SK-N-SH (cell line): ENCODE measurements around the gene FBXL7. TPM values are rescaled to one million over a fixed set of nuclear protein-coding genes. Genes with fewer than 3 reads are reported as not detected.
A peak's percentile ranks its signal among the peaks of the same experiment; 100 is the strongest.

Source experiments
- CTCF ChIA-PET: fragments of 300-600, 350-600 bp; formaldehyde crosslinking; extraction: SDS; loops from one replicate; lab custom pipeline; 2021; lab: Yijun Ruan, JAX
- POLR2A ChIA-PET: fragments of 350-600 bp; sonication (Branson Sonifier 250); formaldehyde crosslinking; extraction: SDS; loops from one replicate; lab custom pipeline; 2020; ENCODE audit warnings: antibody characterized with exemption, inconsistent platforms; lab: Yijun Ruan, JAX
- DNase-seq: peaks from one replicate; pipeline ENCODE4 v3.0.0; 2012
- H2AFZ ChIP-seq: fragments of 200-600 bp; sonication (generic); 2 replicates; pipeline ENCODE4 v1.8.1; 2016; ENCODE audit warnings: antibody characterized with exemption, mild to moderate bottlenecking, low read depth
- H3F3A ChIP-seq: fragments of 200-600 bp; sonication (generic); replicated peaks from 2 replicates; pipeline ENCODE3; 2016; ENCODE audit warnings: antibody characterized with exemption, mild to moderate bottlenecking; ENCODE audit not compliant: insufficient read depth
- H3K27ac ChIP-seq, 2 experiments: fragments of 200-500 bp in 1 of 2; fragments of 200-600 bp in 1 of 2; sonication (Bioruptor generic) in 1 of 2; sonication (generic), shearing (Covaris generic) in 1 of 2; 2 replicates each; pipeline versions ENCODE4 v1.5.1 to v1.6.1; 2014 to 2016; ENCODE audit warnings: low read depth in 2 of 2, inconsistent platforms in 1 of 2, low read length in 1 of 2, mild to moderate bottlenecking in 1 of 2, mixed read lengths in 1 of 2
- H3K27me3 ChIP-seq: fragments of 200-600 bp; sonication (generic), shearing (Covaris generic); 2 replicates; pipeline ENCODE4 v1.6.1; 2016; ENCODE audit warnings: mixed run types; ENCODE audit not compliant: insufficient read depth
- H3K36me3 ChIP-seq, 2 experiments: fragments of 200-500 bp in 1 of 2; fragments of 200-600 bp in 1 of 2; sonication (Bioruptor generic) in 1 of 2; sonication (generic) in 1 of 2; replicated peaks in 1 of 2; 2 replicates each; pipeline versions ENCODE3 to v1.5.1; 2014 to 2016; ENCODE audit warnings: low read length in 1 of 2, mild to moderate bottlenecking in 1 of 2; ENCODE audit not compliant: insufficient read depth in 2 of 2, control insufficient read depth in 1 of 2
- H3K4me1 ChIP-seq, 2 experiments: fragments of 200-500 bp in 1 of 2; fragments of 200-600 bp in 1 of 2; sonication (Bioruptor generic) in 1 of 2; sonication (generic), shearing (Covaris generic) in 1 of 2; 2 replicates each; pipeline versions ENCODE4 v1.5.1 to v1.6.1; 2014 to 2016; ENCODE audit warnings: low read depth in 1 of 2, low read length in 1 of 2, mixed run types in 1 of 2; ENCODE audit not compliant: insufficient read depth in 2 of 2, control insufficient read depth in 1 of 2
- H3K4me2 ChIP-seq: fragments of 200-600 bp; sonication (generic), shearing (Covaris generic); 2 replicates; pipeline ENCODE4 v1.6.1; 2017; ENCODE audit warnings: mixed run types
- H3K4me3 ChIP-seq, 2 experiments: fragments of 200-500 bp in 1 of 2; fragments of 200-600 bp in 1 of 2; sonication (Bioruptor generic) in 1 of 2; sonication (generic), shearing (Covaris generic) in 1 of 2; 2 replicates each; pipeline versions ENCODE4 v1.5.1 to v1.8.1; 2014 to 2016; ENCODE audit warnings: low read depth in 2 of 2, inconsistent platforms in 1 of 2, low read length in 1 of 2, mild to moderate bottlenecking in 1 of 2, mixed read lengths in 1 of 2, moderate library complexity in 1 of 2
- H3K79me2 ChIP-seq: fragments of 200-600 bp; sonication (generic); 2 replicates; pipeline ENCODE4 v1.8.1; 2017; ENCODE audit warnings: mild to moderate bottlenecking; ENCODE audit not compliant: insufficient read depth
- H3K9ac ChIP-seq: fragments of 200-600 bp; sonication (generic); 2 replicates; pipeline ENCODE4 v1.6.1; 2017; ENCODE audit warnings: mixed run types
- H3K9me2 ChIP-seq: fragments of 200-600 bp; sonication (generic); 2 replicates; pipeline ENCODE4 v1.6.1; 2017; ENCODE audit warnings: mixed run types
- H3K9me3 ChIP-seq: fragments of 200-600 bp; sonication (generic); 2 replicates; pipeline ENCODE4 v1.6.1; 2017; ENCODE audit warnings: mixed run types, mild to moderate bottlenecking, moderate library complexity
- H4K20me1 ChIP-seq: fragments of 200-600 bp; sonication (generic); 2 replicates; pipeline ENCODE4 v1.6.1; 2017; ENCODE audit warnings: mild to moderate bottlenecking, mixed run types; ENCODE audit not compliant: insufficient read depth
- CTCF ChIP-seq: fragments of 200-600 bp; sonication (generic); IDR thresholded peaks from 2 replicates; pipeline ENCODE4 v1.6.1; 2017; ENCODE audit warnings: antibody characterized with exemption, mild to moderate bottlenecking, moderate library complexity
- ELF1 ChIP-seq: IDR thresholded peaks from 2 replicates; pipeline ENCODE4 v1.4.0; 2012
- EZH2phosphoT487 ChIP-seq: fragments of 200-600 bp; sonication (generic); IDR thresholded peaks from 2 replicates; pipeline ENCODE4 v1.6.1; 2017; ENCODE audit warnings: low read depth, mixed run types, mild to moderate bottlenecking, antibody characterized with exemption, moderate library complexity, borderline replicate concordance
- FOSL2 ChIP-seq: IDR thresholded peaks from 2 replicates; pipeline ENCODE4 v1.4.0; 2012; ENCODE audit warnings: low read depth, mild to moderate bottlenecking, moderate library complexity, borderline replicate concordance
- FOXM1 ChIP-seq: IDR thresholded peaks from 2 replicates; pipeline ENCODE4 v1.4.0; 2012; ENCODE audit warnings: low read depth, mild to moderate bottlenecking
- GATA2 ChIP-seq: sonication (generic); formaldehyde crosslinking; IDR thresholded peaks from 2 replicates; pipeline ENCODE4 v1.5.0; 2020; ENCODE audit warnings: mild to moderate bottlenecking, missing genetic modification reagents
- JUND ChIP-seq: IDR thresholded peaks from 2 replicates; pipeline ENCODE4 v1.4.0; 2012
- MXI1 ChIP-seq: IDR thresholded peaks from 2 replicates; pipeline ENCODE4 v1.6.1; 2012; ENCODE audit warnings: mild to moderate bottlenecking, low read depth, low read length, improper control_type of control experiment
- REST ChIP-seq: IDR thresholded peaks from 2 replicates; pipeline ENCODE4 v1.6.1; 2012; ENCODE audit warnings: mild to moderate bottlenecking, low read depth, low read length, moderate library complexity
- RFX5 ChIP-seq: IDR thresholded peaks from 2 replicates; pipeline ENCODE4 v1.6.1; 2012; ENCODE audit warnings: mild to moderate bottlenecking, improper control_type of control experiment, low read length
- SIN3A ChIP-seq: IDR thresholded peaks from 2 replicates; pipeline ENCODE4 v1.6.1; 2012; ENCODE audit warnings: low read depth, mild to moderate bottlenecking, low read length, moderate library complexity, borderline replicate concordance
- SMC3 ChIP-seq: IDR thresholded peaks from 2 replicates; pipeline ENCODE4 v1.6.1; 2012; ENCODE audit warnings: low read depth, low read length, improper control_type of control experiment
- TAF1 ChIP-seq: IDR thresholded peaks from 2 replicates; pipeline ENCODE4 v1.6.1; 2012; ENCODE audit warnings: low read depth, mild to moderate bottlenecking, low read length, moderate library complexity, borderline replicate concordance
- TCF12 ChIP-seq: IDR thresholded peaks from 2 replicates; pipeline ENCODE4 v1.4.0; 2012
- USF1 ChIP-seq: IDR thresholded peaks from 2 replicates; pipeline ENCODE4 v1.4.0; 2012; ENCODE audit warnings: low read depth, borderline replicate concordance
- USF2 ChIP-seq: fragments of 150-350 bp; IDR thresholded peaks from 2 replicates; pipeline ENCODE4 v1.6.1; 2017; ENCODE audit warnings: antibody characterized with exemption, low read length, low read depth, borderline replicate concordance
- YY1 ChIP-seq: IDR thresholded peaks from 2 replicates; pipeline ENCODE4 v1.4.0; 2012; ENCODE audit warnings: low read depth, mild to moderate bottlenecking
- WGBS: methylation state at CpG from one replicate; pipeline ENCODE4 v1.1.6; 2017; ENCODE audit warnings: low lambda C conversion rate; 5-methylcytosine and 5-hydroxymethylcytosine counted together
- polyA plus RNA-seq, 3 experiments: library from polyadenylated mRNA; depleted of rRNA; stranded (reverse); fragments of >200 nt; gene quantifications; 2 replicates each; pipeline ENCODE4 v1.2.3, GENCODE V29; 2012
- TF ChIP-seq, protein P1 (sequence below): IDR thresholded peaks from 2 replicates; pipeline ENCODE4; 2012

The FBXL7 gene
- polyA plus RNA-seq, 1 of the 3 experiments (the other 2 are of a cell fraction): 7.0 TPM

DNA sequence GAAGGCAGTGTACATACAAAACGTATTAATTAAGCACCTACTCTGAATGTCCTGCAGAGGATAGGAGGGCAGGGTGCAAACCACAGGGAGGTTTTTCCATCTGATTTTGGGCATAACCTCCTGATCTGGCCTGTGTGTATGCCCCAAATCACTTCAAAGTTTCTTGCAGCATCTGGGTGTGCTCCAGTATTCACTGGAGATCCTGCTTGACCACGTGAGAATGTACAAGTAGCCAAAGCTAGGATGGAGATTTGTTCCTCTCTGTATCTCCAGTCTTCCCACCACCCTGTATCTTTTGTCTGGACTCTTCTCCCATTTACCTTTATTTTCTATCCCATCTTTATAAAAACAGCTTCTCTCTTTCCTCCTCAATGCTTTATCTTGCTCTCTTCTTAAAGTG lies 207.7 kb downstream of the FBXL7 start:
- Histone ChIP-seq H3K27me3 (no peaks in the 10 kb centered on the region), H2AFZ (no peak overlapping the region), H4K20me1 (no peaks in the 10 kb centered on the region), H3K9ac (no peak overlapping the region), H3K4me2 (no peak overlapping the region), H3F3A (peaks cover 7% of the 10 kb centered on the region), H3K27ac (no peak overlapping the region), H3K79me2 (0 out of 2 replicates have a peak, but pooled peaks cover 5% of the 10 kb centered on the region), H3K9me2 (no peaks in the 10 kb centered on the region), H3K4me1 (peaks cover 3 to 9% of the 10 kb centered on the region in 2 experiments; a peak in 2 of 4 replicates), H3K9me3 (no peaks in the 10 kb centered on the region), H3K36me3 (no peaks in the 10 kb centered on the region), H3K4me3 (no peak overlapping the region)
- WGBS: 77% methylated on average over 2 of the region's 2 CpGs
- no peak for TF ChIP-seq JUND
- no peak for TF ChIP-seq ELF1
- TF ChIP-seq MXI1: no peak
- TF ChIP-seq, protein P1, sequence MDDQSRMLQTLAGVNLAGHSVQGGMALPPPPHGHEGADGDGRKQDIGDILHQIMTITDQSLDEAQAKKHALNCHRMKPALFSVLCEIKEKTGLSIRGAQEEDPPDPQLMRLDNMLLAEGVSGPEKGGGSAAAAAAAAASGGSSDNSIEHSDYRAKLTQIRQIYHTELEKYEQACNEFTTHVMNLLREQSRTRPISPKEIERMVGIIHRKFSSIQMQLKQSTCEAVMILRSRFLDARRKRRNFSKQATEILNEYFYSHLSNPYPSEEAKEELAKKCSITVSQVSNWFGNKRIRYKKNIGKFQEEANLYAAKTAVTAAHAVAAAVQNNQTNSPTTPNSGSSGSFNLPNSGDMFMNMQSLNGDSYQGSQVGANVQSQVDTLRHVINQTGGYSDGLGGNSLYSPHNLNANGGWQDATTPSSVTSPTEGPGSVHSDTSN: no peak
- DNase-seq: no peak
- POLR2A ChIA-PET: no interaction called here
- CTCF ChIA-PET: interaction anchor here (1.1 kb wide), 1 partner anchor 12 kb away, joined by 3 read pairs; no protein-coding TSS in a partner anchor

DNA sequence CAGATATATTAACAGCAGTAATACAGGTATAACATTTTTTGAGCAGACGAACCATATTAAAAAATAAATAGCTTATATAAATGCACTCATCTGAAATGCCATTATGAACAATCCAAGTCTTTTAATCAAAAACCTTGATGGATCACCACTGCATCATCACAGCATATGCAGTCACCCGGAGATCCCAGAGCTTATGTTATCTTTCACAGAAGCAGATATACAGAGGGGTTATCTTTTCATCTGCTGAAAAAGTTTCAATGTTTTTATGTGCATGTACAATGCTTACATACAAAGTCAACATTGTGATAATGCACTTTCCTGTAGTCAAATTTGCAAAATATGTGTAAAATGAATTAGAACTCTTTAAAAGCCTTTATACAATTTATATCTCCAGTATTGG lies 211.9 kb downstream of the FBXL7 start:
- peaks cover 10% of the 10 kb centered on the region; the same call in 1 of the 2 replicates for H3K79me2 ChIP-seq
- WGBS: 52% methylated on average over 2 of the region's 2 CpGs
- no peak for TF ChIP-seq MXI1
- TF ChIP-seq TAF1: no peak
- TF ChIP-seq YY1: no peak
- TF ChIP-seq USF2: no peak
- TF ChIP-seq CTCF: no peak
- TF ChIP-seq FOSL2: no peak
- peak; percentile 82 for TF ChIP-seq GATA2 (CRISPR knock-in tag)
- TF ChIP-seq REST: no peak
- TF ChIP-seq, protein P1: no peak
- no peak for TF ChIP-seq SIN3A
- no peak for TF ChIP-seq USF1
- no peak for TF ChIP-seq FOXM1
- no peak for TF ChIP-seq EZH2phosphoT487
- TF ChIP-seq RFX5: no peak
- no peak for TF ChIP-seq SMC3
- TF ChIP-seq TCF12: no peak

More for the DNA sequence above, 211.9 kb downstream of the FBXL7 start:
- no peak overlapping the region for H3K27ac ChIP-seq
- peaks cover 3 to 5% of the 10 kb centered on the region in 2 experiments; a peak in 3 of 4 replicates for H3K4me1 ChIP-seq
- no peaks in the 10 kb centered on the region for H4K20me1 ChIP-seq
- H3K9me3 ChIP-seq: no peaks in the 10 kb centered on the region
- ChIA-PET CTCF (interaction anchor here (0.7 to 1.6 kb wide), 3 partner anchors 16 to 80 kb away, joined by 3 to 6 read pairs (median 3); no protein-coding TSS in a partner anchor), POLR2A (interaction anchor here (0.8 kb wide), 1 partner anchor 213 kb away, joined by 3 read pairs; no protein-coding TSS in a partner anchor)
- no peak overlapping the region for H3K4me3 ChIP-seq
- no peak overlapping the region for H2AFZ ChIP-seq
- DNase-seq: peak; percentile 32
- no peak overlapping the region for H3K4me2 ChIP-seq
- no peaks in the 10 kb centered on the region for H3F3A ChIP-seq
- no peaks in the 10 kb centered on the region for H3K27me3 ChIP-seq
- no peaks in the 10 kb centered on the region for H3K36me3 ChIP-seq
- no peaks in the 10 kb centered on the region for H3K9me2 ChIP-seq
- no peak overlapping the region for H3K9ac ChIP-seq
